Measurements from ENCODE around the gene ATP2B3. TPM values are rescaled to one million over a fixed set of nuclear protein-coding genes. Genes with fewer than 3 reads are reported as not detected.

Gene ATP2B3
- total and polyA plus RNA-seq, 9 of the 15 experiments (the other 6 are each of a cell fraction or from before 2014, with no cell fraction given) = 0.04 TPM; not detected in 8

DNA sequence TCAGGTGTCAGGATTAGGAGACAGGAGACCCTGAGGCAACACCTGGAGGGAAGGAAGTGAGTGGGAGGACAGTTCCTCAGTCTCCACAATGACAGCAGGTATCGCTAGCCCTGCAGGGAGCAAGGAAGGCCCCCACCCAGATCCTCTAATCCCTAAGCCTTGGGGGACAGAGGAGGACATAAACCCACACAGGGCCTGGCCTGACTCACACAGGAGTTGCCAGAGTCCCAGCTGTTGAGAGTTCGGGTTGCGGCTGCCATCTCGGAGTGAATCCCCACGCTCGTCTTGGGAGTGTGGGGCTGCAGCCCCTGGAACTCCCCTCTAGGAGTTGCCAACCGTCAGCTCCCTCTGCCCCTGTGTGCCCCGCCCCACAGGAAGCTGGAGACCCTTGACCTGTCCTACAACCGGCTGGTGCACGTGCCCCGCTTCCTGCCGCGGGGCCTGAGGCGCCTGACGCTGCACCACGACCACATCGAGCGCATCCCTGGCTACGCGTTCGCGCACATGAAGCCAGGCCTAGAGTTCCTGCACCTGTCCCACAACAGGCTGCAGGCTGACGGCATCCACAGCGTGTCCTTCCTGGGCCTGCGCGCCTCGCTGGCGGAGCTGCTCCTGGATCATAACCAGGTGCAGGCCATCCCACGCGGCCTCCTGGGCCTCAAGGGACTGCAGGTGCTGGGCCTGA lies 31.9 kb upstream of the ATP2B3 start:
- FAIRE-seq = no peak
- WGBS (ENCODE audit: insufficient coverage, low coverage, missing lambda C conversion rate) = 32% methylated on average over 15 of the region's 30 CpGs
- POLR2A ChIA-PET = interaction anchor here (0.7 kb wide), 1 partner anchor 45 kb away, joined by 4 read pairs; no protein-coding TSS in a partner anchor

More for the DNA sequence above, 31.9 kb upstream of the ATP2B3 start:
- Histone ChIP-seq H3K4me2 (ENCODE audit: insufficient read depth, low read length) (no peak overlapping the region), H3K9me3 (replicated peaks; ENCODE audit: control insufficient read depth, insufficient read depth, low read depth, low read length) (no peaks in the 10 kb centered on the region), H3K27me3 (ENCODE audit: control insufficient read depth in 2 of 2, insufficient read depth in 2 of 2, low read length in 2 of 2) (peaks cover 0 to 16% of the 10 kb centered on the region in 2 experiments; a peak in 2 of 5 replicates), H3K79me2 (ENCODE audit: control insufficient read depth, insufficient read depth, low read length) (no peaks in the 10 kb centered on the region), H3K9ac (ENCODE audit: insufficient read depth in 1 of 2, low read depth in 2 of 2, low read length in 2 of 2) (no peak overlapping the region), H3K27ac (ENCODE audit: extremely low read depth, low read depth, low read length) (no peak overlapping the region), H3K4me3 (no peak overlapping the region), H3K9me1 (ENCODE audit: control insufficient read depth, insufficient read depth, low read length) (no peaks in the 10 kb centered on the region), H3K4me1 (replicated peaks in 1 of 2; ENCODE audit: control insufficient read depth in 2 of 2, insufficient read depth in 2 of 2, low read length in 2 of 2) (peaks cover 0 to 47% of the 10 kb centered on the region in 2 experiments; a peak in 2 of 5 replicates), H4K20me1 (replicated peaks; ENCODE audit: control insufficient read depth, insufficient read depth, low read length) (no peaks in the 10 kb centered on the region), H2AFZ (ENCODE audit: low read depth, low read length) (no peak overlapping the region), H3K36me3 (ENCODE audit: control insufficient read depth, insufficient read depth, low read length) (no peaks in the 10 kb centered on the region)
- intact Hi-C loops (cut with micrococcal nuclease) (no loop called here), in situ Hi-C loops (cut with MboI) (no loop called here)
- CTCF ChIA-PET (ENCODE audit: low intra/inter-chr PET ratio) = no interaction called here
- BruUV-seq (replicated peaks) = no TSS peak
- ATAC-seq = no peak
- DNase-seq (ENCODE audit: extremely low read depth in 1 of 4, low spot score in 3 of 4) = no peak
- no peak for TF ChIP-seq ZMIZ1 (IDR thresholded peaks at IDR 0.05; ENCODE audit: low read depth in 2 of 2, low read length in 2 of 2)
- TF ChIP-seq ZBTB33 (CRISPR knock-in tag; IDR thresholded peaks at IDR 0.05) = peak; percentile 36; the same call in 1 of the 2 replicates
- TF ChIP-seq GTF2E2 (tag; IDR thresholded peaks at IDR 0.05) = no peak

Data from K562 (cell line).